ENCODE data around the gene DMRTC2. TPM values are rescaled to one million over a fixed set of nuclear protein-coding genes. Genes with fewer than 3 reads are reported as not detected.

The DMRTC2 gene
- total and polyA plus RNA-seq, 2 of the 13 experiments (the other 11 are each of a cell fraction or from before 2014, with no cell fraction given), result not detected

DNA sequence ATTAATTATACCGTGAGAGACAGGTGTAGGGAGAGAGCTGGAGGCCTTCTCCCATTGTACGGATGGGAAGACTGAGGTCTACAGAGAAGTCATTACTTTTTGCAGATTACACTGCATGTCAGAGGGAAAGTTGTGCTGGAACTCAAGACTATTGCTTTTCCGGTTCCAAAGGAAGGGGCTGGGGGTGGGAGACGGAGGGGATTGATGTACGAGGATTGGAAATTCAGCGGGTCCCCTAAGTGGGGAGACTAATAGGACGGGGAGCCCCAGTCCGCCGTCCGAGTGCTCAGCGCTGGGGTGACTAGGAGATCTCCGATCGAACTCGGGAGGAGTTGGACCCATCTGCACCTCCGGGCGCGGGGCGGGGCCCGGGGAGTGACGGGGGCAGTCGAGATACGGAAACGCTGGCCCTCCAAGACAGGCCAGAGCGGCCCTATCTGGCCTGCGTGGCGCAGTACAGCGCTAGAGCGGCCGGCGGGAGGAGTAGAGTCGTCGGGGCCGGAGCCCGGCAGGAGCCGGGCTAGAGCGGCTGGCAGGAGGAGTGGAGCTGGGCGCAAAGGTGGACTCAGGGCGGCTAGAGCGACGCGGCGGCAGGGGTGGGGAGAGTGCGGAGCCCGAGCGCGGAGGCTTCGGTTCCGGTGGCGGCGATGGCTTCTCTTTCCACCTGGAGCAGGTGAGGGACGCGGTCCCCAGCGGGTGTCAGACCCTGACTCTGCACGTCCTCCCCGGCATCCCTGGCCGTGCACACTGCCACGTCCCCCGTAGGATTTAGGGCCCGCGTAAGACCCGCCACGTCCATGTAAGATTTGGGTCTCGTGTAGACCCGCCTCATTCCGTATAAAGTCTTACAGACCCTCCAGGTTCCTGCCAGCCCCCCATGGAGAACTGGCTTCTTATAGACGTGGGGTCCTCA lies 39.2 kb downstream of the DMRTC2 start (continued):
- TF ChIP-seq, protein P1, sequence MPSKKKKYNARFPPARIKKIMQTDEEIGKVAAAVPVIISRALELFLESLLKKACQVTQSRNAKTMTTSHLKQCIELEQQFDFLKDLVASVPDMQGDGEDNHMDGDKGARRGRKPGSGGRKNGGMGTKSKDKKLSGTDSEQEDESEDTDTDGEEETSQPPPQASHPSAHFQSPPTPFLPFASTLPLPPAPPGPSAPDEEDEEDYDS (CRISPR knock-in tag; IDR thresholded peaks at IDR 0.05), result peak; percentile 64
- TF ChIP-seq, protein P2, sequence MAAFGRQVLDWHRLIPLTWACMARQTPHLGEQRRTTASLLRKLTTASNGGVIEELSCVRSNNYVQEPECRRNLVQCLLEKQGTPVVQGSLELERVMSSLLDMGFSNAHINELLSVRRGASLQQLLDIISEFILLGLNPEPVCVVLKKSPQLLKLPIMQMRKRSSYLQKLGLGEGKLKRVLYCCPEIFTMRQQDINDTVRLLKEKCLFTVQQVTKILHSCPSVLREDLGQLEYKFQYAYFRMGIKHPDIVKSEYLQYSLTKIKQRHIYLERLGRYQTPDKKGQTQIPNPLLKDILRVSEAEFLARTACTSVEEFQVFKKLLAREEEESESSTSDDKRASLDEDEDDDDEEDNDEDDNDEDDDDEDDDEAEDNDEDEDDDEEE (CRISPR knock-in tag; IDR thresholded peaks at IDR 0.05), result 0 out of 2 replicates have a peak, but pooled peaks have one; percentile 27
- TF ChIP-seq NCOR1 (IDR thresholded peaks at IDR 0.05; ENCODE audit: borderline replicate concordance, low read length) (peak; percentile 60; the same call in 1 of the 2 replicates), MTA3 (CRISPR knock-in tag; IDR thresholded peaks at IDR 0.05) (no peak), TAF15 (IDR thresholded peaks at IDR 0.05; ENCODE audit: low read depth, low read length, poor library complexity, severe bottlenecking) (peak; percentile 68), GATAD2A (CRISPR knock-in tag; IDR thresholded peaks at IDR 0.05) (peak; percentile 57; the same call in 1 of the 2 replicates), KLF12 (CRISPR knock-in tag; IDR thresholded peaks at IDR 0.05; ENCODE audit: borderline replicate concordance) (peak; percentile 90; the same call in 1 of the 2 replicates), TOE1 (CRISPR knock-in tag; IDR thresholded peaks at IDR 0.05) (peak; percentile 53; the same call in 1 of the 2 replicates), ZNF562 (CRISPR knock-in tag; IDR thresholded peaks at IDR 0.05; ENCODE audit: borderline replicate concordance) (no peak), ZNF713 (CRISPR knock-in tag; IDR thresholded peaks at IDR 0.05) (peak; percentile 76; the same call in 1 of the 2 replicates), ZBTB7B (CRISPR knock-in tag; IDR thresholded peaks at IDR 0.05) (peak; percentile 71; the same call in 1 of the 2 replicates), XBP1 (CRISPR knock-in tag; IDR thresholded peaks at IDR 0.05) (0 out of 2 replicates have a peak, but pooled peaks have one; percentile 46)
- TF ChIP-seq, protein P3, sequence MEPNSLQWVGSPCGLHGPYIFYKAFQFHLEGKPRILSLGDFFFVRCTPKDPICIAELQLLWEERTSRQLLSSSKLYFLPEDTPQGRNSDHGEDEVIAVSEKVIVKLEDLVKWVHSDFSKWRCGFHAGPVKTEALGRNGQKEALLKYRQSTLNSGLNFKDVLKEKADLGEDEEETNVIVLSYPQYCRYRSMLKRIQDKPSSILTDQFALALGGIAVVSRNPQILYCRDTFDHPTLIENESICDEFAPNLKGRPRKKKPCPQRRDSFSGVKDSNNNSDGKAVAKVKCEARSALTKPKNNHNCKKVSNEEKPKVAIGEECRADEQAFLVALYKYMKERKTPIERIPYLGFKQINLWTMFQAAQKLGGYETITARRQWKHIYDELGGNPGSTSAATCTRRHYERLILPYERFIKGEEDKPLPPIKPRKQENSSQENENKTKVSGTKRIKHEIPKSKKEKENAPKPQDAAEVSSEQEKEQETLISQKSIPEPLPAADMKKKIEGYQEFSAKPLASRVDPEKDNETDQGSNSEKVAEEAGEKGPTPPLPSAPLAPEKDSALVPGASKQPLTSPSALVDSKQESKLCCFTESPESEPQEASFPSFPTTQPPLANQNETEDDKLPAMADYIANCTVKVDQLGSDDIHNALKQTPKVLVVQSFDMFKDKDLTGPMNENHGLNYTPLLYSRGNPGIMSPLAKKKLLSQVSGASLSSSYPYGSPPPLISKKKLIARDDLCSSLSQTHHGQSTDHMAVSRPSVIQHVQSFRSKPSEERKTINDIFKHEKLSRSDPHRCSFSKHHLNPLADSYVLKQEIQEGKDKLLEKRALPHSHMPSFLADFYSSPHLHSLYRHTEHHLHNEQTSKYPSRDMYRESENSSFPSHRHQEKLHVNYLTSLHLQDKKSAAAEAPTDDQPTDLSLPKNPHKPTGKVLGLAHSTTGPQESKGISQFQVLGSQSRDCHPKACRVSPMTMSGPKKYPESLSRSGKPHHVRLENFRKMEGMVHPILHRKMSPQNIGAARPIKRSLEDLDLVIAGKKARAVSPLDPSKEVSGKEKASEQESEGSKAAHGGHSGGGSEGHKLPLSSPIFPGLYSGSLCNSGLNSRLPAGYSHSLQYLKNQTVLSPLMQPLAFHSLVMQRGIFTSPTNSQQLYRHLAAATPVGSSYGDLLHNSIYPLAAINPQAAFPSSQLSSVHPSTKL (CRISPR knock-in tag; IDR thresholded peaks at IDR 0.05), result peak; percentile 64
- TF ChIP-seq, protein P4, sequence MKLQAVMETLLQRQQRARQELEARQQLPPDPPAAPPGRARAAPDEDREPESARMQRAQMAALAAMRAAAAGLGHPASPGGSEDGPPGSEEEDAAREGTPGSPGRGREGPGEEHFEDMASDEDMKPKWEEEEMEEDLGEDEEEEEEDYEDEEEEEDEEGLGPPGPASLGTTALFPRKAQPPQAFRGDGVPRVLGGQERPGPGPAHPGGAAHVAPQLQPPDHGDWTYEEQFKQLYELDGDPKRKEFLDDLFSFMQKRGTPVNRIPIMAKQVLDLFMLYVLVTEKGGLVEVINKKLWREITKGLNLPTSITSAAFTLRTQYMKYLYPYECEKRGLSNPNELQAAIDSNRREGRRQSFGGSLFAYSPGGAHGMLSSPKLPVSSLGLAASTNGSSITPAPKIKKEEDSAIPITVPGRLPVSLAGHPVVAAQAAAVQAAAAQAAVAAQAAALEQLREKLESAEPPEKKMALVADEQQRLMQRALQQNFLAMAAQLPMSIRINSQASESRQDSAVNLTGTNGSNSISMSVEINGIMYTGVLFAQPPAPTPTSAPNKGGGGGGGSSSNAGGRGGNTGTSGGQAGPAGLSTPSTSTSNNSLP (IDR thresholded peaks at IDR 0.05; ENCODE audit: low read depth, low read length), result 0 out of 2 replicates have a peak, but pooled peaks have one; percentile 45
- TF ChIP-seq, protein P5, sequence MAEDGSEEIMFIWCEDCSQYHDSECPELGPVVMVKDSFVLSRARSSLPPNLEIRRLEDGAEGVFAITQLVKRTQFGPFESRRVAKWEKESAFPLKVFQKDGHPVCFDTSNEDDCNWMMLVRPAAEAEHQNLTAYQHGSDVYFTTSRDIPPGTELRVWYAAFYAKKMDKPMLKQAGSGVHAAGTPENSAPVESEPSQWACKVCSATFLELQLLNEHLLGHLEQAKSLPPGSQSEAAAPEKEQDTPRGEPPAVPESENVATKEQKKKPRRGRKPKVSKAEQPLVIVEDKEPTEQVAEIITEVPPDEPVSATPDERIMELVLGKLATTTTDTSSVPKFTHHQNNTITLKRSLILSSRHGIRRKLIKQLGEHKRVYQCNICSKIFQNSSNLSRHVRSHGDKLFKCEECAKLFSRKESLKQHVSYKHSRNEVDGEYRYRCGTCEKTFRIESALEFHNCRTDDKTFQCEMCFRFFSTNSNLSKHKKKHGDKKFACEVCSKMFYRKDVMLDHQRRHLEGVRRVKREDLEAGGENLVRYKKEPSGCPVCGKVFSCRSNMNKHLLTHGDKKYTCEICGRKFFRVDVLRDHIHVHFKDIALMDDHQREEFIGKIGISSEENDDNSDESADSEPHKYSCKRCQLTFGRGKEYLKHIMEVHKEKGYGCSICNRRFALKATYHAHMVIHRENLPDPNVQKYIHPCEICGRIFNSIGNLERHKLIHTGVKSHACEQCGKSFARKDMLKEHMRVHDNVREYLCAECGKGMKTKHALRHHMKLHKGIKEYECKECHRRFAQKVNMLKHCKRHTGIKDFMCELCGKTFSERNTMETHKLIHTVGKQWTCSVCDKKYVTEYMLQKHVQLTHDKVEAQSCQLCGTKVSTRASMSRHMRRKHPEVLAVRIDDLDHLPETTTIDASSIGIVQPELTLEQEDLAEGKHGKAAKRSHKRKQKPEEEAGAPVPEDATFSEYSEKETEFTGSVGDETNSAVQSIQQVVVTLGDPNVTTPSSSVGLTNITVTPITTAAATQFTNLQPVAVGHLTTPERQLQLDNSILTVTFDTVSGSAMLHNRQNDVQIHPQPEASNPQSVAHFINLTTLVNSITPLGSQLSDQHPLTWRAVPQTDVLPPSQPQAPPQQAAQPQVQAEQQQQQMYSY (CRISPR knock-in tag; IDR thresholded peaks at IDR 0.05), result peak; percentile 42; the same call in 1 of the 2 replicates
